Kidney epithelial cell (primary cell): ENCODE data around the gene SNTG2. TPM values are rescaled to one million over a fixed set of nuclear protein-coding genes. Genes with fewer than 3 reads are reported as not detected.

ENCODE experiments used
- DNase-seq: peaks from one replicate; pipeline ENCODE4 v3.0.0-alpha.2; 2010; ENCODE audit warnings: low read depth
- H3K27me3 ChIP-seq: 2 replicates; pipeline ENCODE4 v1.6.0; 2011; ENCODE audit warnings: low read length; ENCODE audit not compliant: control insufficient read depth, insufficient read depth
- H3K36me3 ChIP-seq: 2 replicates; pipeline ENCODE4 v1.5.1; 2011; ENCODE audit warnings: low read length; ENCODE audit not compliant: control insufficient read depth, insufficient read depth
- H3K4me3 ChIP-seq: 2 replicates; pipeline ENCODE4 v1.5.1; 2011; ENCODE audit warnings: low read depth, mild to moderate bottlenecking, control low read depth, low read length
- CTCF ChIP-seq: IDR thresholded peaks from 2 replicates; pipeline ENCODE4 v1.5.1; 2011; ENCODE audit warnings: mild to moderate bottlenecking, moderate library complexity, low read length, control low read depth, inconsistent platforms; ENCODE audit not compliant: insufficient read depth, poor library complexity, severe bottlenecking
- total RNA-seq: library from RNA; depleted of rRNA; stranded (reverse); fragments of >200 nt; gene quantifications from 2 replicates; pipeline ENCODE4 v1.2.3, GENCODE V29; 2015

SNTG2 gene
- total RNA-seq, 1 donor from 2014 or later = 0.38 TPM

GRCh38 chr2:1234731-1235308, 284.2 kb downstream of the SNTG2 start:
- no peak for TF ChIP-seq CTCF
- Histone ChIP-seq H3K36me3 (no peaks in the 10 kb centered on the region), H3K27me3 (no peaks in the 10 kb centered on the region), H3K4me3 (no peak overlapping the region)
- peak; percentile 64 for DNase-seq

- no peak overlapping the region for H3K4me3 ChIP-seq
- H3K27me3 ChIP-seq = no peaks in the 10 kb centered on the region
- DNase-seq = no peak
- no peak for TF ChIP-seq CTCF
- H3K36me3 ChIP-seq = no peaks in the 10 kb centered on the region
Observed at GRCh38 chr2:1235806-1236205, 285.2 kb downstream of the SNTG2 start.

GRCh38 chr2:1236606-1237005, 286.0 kb downstream of the SNTG2 start:
- Histone ChIP-seq H3K36me3 (no peaks in the 10 kb centered on the region), H3K27me3 (no peaks in the 10 kb centered on the region), H3K4me3 (no peak overlapping the region)
- TF ChIP-seq CTCF = no peak
- DNase-seq = no peak

DNA sequence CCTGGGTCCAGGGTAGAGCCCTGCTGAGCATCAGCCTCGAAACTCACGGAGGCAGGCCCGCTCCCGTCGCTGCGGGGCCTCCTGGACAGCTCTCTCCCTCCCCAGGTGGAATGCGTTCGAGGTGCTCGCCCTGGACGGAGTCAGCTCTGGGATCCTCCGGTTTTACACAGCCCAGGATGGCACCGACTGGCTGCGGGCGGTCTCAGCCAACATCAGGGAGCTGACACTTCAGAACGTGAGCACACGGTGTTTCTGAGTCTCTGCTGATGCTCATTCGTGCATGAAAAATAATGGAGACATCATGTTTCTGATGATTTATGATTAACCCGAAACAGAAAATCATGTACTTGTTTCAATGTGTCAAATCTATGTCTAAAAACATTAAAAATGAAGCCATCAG, 287.1 kb downstream of the SNTG2 start:
- no peaks in the 10 kb centered on the region for H3K27me3 ChIP-seq
- no peak for TF ChIP-seq CTCF
- no peak for DNase-seq
- no peaks in the 10 kb centered on the region for H3K36me3 ChIP-seq
- H3K4me3 ChIP-seq = no peak overlapping the region

GRCh38 chr2:1238598-1239138, 288.0 kb downstream of the SNTG2 start:
- H3K36me3 ChIP-seq = no peaks in the 10 kb centered on the region
- no peaks in the 10 kb centered on the region for H3K27me3 ChIP-seq
- no peak for DNase-seq
- no peak overlapping the region for H3K4me3 ChIP-seq
- no peak for TF ChIP-seq CTCF

GRCh38 chr2:1245193-1245592, 294.5 kb downstream of the SNTG2 start:
- no peak for TF ChIP-seq CTCF

More at GRCh38 chr2:1245193-1245592, 294.5 kb downstream of the SNTG2 start:
- no peak overlapping the region for H3K4me3 ChIP-seq
- DNase-seq = no peak
- H3K36me3 ChIP-seq = no peaks in the 10 kb centered on the region
- no peaks in the 10 kb centered on the region for H3K27me3 ChIP-seq
